GM18517 (cell line): ENCODE data around the gene MAP4K4.
"Not testable (repeated sequence)": the region's sequence is repeated elsewhere in the genome, so short reads cannot be mapped to it uniquely, and the experiment has no call there.

Source experiments
- ATAC-seq: cut with Tn5 transposase; IDR thresholded peaks from one replicate; pipeline ENCODE4 v1.9.1; 2021; ENCODE audit warnings: mild to moderate bottlenecking, moderate library complexity; ENCODE audit not compliant: unreplicated experiment

Gene MAP4K4

DNA sequence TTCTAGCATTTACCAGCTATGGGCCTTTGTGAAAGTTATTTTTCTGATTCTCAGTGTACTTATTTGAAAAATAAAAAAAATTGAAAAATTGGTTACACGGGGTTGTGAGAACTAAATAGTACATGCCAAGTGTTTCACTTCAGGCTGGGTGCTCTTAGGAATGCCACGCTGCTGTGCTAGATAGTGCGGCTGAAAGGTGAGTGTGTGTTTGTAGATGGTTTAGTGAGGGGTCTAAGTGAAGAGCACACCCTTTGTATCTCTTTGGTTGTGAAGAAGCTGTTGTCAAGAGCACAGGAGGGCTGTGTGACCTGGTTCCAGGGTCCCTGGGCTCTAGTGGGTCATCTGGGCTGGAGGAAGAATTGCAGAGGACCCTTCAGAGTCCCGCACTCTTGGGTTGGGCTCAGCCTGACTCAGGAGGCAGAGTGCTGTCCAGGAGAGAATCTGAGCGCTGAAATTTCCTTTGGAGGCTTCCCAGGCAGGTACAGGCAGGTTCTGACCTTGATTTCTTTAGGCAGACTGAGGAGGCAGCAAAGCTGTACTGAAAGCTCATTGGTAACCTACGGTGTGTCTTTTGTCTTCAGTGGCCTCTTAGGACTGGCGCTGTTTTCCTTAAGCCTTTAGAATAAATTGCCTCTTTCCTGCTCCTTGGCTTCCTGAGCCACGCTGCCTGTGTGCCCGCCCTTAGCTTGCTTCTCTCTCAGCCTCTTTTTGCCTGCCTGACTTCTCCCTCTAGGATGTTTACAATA lies 44.4 kb downstream of the MAP4K4 start:
- no peak for ATAC-seq

DNA sequence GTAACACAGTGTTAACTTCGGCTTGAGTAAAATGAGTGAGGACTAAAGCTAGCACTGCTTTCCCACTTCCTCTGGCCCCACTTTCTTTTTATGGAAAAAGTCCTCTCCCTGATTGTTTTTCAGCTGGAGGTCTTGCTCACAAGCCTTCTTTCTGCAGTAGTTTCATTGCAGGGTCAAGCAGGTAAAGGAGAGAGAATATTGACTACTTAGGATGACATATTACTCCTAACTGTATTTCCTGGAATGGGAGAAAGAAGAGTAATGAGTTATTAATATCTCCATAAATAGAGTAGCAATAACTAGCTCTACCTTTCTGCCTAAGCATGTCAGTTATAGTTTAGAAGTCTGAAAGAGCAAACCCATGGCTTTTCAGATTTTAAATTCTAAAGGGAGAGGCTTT lies 45.0 kb downstream of the MAP4K4 start:
- no peak for ATAC-seq

DNA sequence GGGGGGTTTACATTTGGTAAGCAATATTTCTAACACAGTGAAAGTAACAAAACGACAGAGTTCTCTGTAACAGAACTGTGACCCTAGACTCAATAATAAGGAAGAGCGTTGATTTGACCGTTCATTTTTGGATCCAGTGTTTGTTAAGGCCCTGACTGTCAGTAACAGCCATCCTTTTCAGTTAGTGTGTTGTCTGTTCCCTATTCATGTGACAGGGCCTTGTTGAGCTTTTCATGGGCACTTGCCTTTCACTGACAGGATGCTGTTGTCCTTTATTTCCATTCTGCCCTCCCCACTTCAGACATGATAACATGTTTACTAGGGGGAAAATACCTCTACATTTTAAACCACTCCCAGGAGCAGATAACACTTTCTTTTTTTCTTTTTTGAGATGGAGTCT lies 45.8 kb downstream of the MAP4K4 start:
- no peak for ATAC-seq

DNA sequence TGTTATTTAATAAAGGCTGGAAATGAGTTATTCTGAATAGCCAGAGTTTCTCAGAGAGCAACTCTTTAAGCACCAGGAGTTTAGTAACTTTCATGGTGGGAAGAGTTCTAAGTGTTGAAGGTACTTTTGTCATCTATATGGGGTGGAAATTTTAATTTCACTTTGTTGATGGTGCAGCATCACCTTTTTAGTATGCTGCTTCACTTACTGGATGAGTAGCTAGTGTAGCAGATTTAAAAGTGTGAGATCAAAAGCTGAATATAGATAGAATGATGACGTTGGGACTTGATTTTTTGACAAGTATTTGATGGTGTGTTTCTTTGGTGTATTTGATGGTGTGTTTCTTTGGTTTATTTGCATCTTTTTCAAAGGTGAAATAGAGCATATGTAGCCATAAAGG lies 47.3 kb downstream of the MAP4K4 start:
- no peak for ATAC-seq

DNA sequence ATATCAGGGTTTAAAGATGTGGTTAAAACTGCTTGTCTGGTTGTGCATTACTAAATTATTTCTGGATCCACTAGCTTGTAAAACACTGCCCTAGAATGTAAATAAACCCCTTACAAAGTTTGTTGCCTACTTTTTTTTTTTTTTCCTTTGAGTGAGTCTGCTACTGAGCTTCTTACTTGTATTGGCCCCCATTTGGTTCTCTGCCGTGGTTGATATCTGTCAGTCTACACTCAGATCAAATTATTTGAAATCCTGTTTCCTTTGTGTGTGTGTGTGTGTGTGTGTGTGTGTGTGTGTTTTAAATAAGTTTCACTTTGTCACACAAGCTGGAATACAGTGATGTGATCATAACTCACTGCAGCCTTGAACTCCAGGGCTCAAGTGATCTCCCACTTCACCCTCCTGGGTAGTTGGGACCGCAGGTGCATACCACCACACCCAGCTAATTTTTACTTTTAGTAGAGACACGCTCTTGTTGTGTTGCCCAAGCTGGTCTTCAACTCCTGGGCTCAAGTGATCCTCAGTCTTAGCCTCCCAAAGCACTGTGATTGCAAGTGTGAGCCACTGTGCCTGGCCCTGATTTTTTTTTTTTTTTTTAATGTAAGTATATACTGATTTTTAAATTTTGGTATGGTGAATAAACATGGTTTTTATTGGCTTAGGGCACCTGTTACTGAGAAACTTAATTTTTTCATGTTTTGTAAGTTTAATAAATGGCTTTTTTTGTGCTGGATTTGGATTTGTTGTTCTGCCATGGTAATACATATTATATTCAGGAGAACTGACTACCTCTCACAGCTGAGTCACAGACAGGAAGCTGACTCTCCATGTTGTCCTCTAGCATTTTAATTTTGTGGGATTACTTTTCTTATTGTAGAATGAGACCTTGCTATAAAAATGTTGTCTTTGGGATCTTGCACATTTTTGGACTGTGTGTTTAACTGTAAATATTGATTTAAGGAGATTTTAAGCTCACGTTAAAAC lies 48.5 kb downstream of the MAP4K4 start:
- ATAC-seq: no peak

DNA sequence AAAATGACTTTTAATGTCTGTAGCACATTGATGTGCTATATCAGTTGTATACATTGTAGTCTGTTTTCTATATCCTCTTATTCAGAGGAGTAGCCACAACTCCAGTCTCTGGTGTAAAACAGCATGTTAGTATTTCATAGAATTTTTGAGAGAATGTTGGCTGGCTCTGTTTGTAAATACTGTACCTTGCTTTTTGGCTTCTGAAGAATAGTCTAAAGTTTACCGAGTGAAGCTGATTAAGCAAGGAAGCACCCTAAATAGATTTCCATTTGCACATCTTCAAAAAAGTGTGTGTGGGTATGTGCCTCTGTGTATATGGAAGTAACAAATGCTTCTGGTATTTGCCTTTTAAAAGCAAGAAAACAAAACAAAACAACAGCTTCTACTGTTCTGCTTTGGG lies 50.5 kb downstream of the MAP4K4 start:
- ATAC-seq: no peak

DNA sequence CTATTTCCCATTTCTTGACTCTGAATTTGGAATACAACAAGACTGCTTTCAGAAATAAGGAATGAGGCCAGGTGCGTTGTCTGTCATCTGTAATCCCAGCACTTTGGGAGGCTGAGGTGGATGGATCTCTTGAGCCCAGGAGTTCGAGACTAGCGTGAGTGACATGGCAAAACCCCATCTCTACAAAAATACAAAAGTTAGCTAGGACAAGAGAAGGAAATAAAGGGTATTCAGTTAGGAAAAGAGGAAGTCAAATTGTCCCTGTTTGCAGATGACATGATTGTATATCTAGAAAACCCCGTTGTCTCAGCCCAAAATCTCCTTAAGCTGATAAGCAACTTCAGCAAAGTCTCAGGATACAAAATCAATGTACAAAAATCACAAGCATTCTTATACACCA lies 51.0 kb downstream of the MAP4K4 start:
- not testable (repeated sequence) for ATAC-seq

DNA sequence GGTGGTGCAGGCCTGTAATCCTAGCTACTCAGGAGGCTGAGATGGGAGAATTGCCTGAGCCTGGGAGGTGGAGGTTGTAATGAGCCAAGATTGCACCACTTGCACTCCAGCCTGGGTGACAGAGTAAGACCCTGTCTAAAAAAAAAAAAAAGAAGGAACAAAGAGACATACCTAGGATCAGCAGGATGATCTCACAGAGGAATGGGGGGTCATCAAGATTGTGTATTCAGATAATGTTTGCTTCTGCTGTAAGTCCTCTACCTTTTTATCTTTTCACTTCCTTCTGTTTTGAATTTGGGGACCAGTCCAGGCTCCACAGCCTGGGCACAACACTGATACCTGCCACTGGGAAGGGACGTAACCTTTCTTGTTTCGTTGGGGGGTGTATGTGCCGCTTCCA lies 53.2 kb downstream of the MAP4K4 start:
- no peak for ATAC-seq

DNA sequence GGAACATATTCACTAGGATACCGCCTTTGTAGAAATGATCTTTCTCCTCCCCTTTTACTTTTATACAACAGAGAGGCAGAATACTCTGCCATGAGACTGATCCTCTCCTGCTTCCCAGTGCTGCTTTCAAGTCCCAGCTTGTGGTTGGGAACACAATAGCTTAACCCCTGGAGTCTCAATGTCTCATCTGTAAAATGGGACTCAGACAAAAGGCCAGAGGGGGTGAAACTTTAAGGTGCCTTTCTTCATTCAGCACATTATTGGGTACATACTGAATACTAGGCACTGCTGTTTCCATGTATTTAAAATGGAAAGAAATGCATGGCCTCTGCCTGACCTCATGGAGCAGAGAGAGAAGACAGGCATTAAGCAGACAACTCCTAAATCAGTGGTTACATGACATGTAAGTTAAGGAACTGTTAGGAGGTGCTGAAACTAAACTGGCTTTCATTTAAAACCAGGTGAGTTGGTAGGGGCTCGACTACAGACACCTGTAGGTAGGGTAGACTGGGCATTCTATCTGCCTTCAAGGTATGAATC lies 53.8 kb downstream of the MAP4K4 start:
- ATAC-seq: no peak

DNA sequence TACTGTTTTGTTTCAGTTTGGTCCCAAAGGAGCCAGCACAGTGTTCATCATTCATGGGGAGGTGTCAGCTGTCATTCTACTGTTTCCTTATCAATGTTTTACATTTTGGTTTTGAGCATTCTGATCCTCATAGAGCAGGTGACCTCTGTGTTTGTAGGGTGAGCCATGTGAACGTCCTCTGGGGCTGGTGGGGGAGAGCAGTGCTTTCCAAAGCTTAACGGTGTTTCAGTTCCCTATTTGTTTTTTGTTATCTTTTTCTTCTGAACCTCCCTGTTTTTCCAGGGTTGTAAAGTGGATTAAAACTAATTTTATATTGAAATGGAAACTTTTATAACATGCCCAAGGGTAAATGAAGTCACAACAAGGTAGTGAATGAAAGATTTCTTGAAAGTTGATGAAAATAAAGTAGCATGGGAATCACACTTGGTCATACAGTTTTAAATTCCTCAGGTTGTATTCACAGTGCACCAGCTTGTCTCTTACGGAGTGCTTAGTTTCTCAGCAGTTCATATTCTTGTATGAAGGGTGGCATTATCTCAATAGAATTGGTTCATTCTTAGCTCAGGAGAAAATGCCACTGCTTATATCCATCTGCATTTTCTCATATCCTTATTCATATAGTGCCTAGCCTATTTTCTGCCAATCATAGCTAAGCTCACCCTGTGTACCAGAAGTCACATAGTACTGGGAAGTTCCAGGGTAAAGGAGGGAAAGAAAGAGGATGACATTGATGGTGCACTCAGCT lies 54.5 kb downstream of the MAP4K4 start:
- ATAC-seq: peak; percentile 79

DNA sequence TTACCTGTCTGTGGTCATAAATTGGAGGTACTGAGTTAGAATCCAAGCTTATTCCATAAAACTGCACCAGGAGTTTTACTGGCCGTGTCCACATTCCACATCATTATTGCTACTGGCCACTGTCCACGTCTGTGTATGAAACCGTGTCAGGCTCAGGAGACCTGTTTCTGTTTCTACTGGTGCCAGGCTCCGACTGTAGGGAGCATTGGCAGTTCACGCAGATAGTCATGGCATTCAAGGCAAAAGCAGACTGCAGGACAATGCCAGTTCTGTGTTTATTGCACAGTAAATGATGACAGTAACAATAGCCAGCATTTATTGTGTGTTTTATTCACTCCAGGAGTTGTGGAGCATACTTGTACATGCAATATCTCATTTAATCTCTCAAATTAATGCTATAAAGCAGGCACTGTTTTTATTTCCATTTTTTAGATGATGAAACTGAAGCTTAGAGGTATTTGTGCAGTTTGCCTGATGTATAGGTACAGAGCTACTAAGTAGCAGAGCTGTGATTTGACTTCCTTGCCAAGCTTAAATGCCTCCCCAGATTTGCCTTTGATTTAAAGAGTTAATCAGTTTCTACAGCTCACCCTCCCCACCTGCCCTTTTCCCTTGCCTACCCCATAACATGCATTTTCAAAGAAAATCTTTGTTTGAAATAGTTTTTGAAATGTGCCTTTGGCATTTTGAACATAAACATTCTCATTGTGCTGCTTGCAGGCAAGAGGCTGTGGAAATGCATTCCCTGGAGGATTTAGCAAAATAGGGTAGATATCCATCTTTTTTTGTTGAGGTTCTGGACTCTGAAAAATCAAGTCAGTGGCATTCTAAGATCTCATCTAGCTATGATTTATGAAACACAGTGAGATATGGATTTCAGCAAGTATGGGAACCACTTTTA lies 55.5 kb downstream of the MAP4K4 start:
- ATAC-seq: no peak

DNA sequence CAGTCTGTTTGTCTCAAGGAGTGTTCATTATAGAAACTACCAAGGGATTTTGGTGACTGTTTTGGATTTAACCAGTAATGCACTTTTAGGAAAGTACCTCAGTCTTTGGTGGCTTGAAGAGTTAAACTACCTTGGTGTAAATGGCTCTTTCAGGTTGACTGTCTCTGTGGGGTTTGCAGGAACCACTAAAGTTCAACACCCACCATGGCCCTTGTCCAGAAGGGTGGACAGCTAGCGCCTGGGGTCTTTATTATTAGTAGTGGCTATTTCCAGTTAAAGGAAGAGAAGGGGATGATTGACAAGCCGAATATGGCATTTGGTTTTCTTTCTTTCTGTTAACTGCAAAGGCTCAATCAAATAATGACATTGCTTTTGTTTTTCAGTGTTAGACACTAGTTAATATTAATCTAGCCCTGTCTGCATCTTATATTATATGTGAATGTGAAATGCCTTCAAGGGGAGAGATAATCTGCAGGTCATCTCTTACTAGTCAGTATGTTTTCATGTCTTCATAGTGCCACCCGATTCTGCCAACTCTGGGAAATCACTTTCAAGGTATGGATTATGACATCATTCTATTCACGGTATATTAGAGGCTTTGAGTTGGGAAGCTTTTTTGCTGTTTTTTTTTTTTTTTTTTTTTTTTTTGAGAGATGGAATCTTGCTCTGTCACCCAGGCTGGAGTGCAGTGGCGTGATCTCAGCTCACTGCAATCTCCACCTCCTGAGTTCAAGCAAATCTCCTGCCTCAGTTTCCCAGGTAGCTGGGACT lies 56.4 kb downstream of the MAP4K4 start:
- ATAC-seq: no peak

DNA sequence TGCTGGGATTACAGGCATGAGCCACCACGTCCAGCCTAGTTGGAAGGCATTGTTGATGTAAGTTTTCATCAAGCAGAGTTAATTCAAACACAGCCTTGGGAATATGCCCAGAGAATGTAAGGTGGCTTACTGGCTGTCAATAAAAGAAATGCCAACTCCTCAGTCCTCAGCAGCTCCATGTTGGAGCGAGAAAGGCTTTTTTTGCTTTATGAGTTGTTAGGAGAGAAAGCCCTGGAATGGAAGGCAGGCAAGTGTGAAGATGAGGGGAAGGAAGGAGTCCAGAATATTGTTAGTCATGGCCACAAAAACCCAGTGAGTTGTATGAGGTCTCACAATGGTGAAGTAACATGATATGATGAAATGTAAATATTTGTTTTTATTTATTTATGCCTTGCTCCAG lies 57.1 kb downstream of the MAP4K4 start:
- ATAC-seq: no peak

DNA sequence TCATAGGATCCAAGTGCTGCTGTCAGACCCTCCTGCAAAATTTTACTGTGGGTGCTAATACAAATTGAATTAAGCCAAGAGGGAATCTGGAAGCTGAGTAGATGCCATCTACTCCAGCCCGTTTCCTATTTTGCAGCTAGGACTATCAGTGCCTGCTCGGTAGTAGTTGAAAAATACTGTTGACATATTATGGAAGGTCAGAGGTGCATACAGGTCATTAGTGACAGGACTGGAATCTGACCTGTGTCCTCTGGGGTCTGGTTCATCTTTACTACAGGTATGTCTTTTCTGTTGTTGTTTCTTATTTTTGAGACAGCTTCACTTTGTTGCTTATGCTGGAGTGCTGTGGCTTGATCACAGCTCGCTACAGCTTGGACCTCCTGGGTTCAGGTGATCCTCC lies 58.8 kb downstream of the MAP4K4 start:
- no peak for ATAC-seq

DNA sequence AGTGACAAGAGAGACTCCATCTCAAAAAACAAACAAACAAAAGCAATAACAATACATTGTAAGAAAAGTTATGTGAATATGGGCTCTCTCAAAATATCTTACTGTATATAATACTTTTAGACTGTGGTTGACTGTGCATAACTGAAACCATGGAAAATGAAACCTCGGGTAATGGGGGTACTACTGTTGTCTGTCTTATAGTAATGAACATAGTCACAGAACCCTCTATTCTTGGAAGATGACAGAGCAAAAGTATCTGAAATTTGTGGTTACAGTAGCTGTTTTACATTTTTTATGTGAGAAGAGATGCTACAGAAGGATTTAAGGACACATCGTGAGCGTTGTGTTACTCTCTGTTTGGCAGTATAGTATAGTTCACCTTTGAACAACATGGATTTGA lies 60.5 kb downstream of the MAP4K4 start:
- ATAC-seq: peak; percentile 60

DNA sequence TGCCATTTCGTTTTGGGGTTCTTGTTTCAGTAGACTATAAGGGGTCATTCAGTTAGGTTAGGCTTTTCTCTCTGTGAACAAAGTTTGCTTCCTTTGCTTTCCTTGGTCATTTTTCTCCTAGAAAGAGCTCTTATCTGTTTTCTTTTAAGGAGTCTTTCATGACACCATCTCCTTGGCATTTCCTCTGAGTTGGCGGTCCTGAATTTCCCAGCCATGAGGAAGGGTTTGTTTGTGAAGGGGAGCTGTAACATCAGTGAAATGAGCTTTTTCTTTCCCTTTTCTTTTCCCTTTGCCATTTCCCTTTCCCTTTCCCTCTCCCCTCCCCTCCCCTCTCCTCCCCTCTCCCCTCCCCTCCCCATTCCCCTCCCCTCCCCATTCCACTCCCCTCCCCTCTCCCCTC lies 61.7 kb downstream of the MAP4K4 start:
- ATAC-seq: no peak

DNA sequence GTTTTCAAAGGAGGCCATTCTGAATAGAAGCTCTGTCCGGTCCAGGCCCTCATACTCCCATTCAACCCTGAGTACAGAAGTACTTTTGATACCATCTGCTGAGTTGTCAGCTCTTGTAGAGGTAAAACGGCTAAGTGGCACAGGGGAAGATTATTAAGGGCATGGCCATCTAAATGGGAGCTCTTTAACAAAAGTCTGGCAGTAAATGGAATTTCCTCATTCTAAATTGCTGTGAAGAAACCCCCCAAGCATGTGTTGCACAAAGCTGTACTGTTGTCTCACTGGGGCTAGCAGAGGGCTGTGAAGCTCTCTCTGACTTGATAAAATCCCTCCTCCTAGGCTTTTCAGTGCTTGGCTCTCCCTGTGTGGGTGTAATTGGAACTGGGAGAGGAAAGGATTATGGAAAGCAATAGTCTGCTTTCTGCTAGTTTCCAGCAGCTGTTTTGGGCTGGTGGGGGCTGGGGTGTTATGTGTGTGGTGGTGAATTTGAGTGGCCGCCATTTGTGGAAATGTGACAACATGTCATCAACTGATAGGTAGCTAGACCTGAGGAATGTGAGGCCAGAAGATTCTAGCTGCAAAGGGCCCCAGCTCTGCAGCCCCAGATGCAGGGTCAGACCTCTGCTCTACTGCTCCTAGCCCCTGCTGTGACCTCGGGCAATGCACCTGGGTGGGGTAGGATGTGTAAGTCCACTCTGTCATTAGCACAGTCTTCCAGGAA lies 65.1 kb downstream of the MAP4K4 start:
- no peak for ATAC-seq

DNA sequence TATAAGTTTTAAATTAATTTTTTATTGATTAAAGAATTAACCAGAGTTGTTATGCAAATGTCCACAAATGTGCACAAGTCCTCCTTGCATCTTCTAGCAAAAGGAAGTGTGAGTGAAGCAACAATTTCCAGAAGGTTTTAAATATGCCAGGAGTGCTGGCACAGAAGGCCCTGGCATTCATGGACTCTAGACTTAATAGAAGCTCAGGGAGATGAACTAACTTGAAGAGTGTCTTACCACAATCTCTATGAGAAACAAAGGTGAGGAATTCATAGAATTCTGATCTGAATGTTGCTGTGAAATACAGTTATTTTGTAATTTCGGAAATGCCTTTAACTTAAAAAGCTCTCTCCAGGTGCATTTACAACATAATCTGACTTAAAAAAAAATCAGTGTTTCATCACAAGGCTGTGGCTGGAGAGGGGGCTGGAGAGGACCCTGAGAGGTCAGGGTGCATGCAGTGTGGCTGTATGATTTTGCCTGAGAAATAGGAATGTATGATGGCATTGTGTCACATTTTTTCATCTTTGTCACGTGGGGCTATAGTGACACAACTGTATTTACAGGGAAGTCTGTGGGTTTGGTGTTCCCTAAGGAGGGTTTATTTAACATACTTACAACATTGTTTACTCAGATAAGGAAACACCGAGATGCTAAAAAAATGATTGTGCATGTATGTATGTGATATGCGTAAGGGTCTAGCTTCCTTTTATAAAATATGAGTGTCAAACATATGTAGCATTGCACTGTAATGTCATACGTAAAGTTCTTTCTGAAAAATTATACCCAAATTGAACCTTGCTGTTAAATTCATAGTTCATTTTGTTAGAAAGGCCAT lies 66.2 kb downstream of the MAP4K4 start:
- ATAC-seq: no peak
